ENCODE results near the gene TSPAN3.

TSPAN3 gene

DNA sequence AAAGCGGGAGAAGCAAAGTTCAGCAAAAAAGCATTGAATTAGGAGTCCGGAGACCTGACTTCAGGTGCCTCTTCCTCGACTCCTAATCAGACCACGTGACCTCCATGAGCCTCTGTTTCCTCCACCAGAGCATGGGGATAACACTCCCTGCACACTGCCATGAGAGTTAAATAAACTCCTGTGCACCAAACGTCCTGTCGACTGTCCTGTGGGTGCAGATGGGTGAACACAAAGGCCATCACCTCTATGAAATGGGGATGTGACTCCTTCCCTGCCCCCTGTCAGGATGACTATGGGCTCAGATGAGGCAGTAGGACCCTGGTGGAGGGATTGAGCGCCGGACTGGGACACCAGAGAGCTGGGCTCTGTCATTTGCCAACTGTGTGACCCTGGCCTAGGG is 13.5 kb upstream of the TSPAN3 start:
- Histone ChIP-seq H3K27ac (ENCODE audit: low read depth, low read length) (no peak overlapping the region), H3K9me3 (ENCODE audit: control insufficient read depth, insufficient read depth, low read depth, low read length) (no peaks in the 10 kb centered on the region), H3K36me3 (ENCODE audit: control insufficient read depth, insufficient read depth, low read length) (no peaks in the 10 kb centered on the region), H3K9ac (ENCODE audit: low read length) (no peak overlapping the region), H3K27me3 (ENCODE audit: control insufficient read depth, insufficient read depth, low read length) (no peaks in the 10 kb centered on the region), H3K4me3 (ENCODE audit: low read depth, low read length) (no peak overlapping the region), H3K4me1 (ENCODE audit: control insufficient read depth, insufficient read depth, low read length) (no peaks in the 10 kb centered on the region)

DNA sequence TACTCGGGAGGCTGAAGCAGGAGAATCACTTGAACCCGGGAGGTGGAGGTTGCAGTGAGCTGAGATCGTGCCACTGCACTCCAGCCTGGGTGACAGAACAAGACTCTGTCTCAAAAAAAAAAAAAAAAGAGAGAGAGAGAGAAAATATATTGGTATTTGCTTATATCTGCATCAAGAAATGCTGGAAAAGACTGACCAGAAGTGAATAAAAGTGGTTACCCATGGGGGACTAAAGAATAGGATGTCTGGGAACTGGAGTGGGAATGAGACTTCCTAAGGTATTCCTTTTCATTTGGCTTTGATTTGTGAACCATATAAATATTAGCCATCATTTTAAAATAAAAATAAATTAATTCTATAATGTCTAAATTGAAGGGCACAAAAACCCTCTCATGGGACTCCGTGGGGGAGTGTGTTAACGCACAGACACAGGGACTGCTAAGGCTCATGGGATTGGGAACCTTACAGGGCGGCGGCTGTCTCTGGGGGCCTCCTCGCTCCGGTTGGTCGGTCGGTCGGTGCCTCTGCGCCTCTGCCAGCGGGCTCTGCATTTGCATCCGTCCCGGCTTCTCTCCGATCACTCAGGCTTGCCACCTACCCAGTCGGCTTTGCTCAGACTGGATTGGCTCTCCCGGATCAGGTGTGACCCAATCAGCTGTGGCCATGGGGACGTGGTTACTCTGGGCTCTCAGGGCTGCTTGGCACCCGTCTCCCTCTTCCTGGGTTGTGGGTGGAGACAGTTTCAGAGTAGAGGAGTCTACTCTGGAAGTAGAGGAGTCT is 12.7 kb upstream of the TSPAN3 start:
- no peaks in the 10 kb centered on the region for H3K4me1 ChIP-seq (ENCODE audit: control insufficient read depth, insufficient read depth, low read length)
- H3K36me3 ChIP-seq (ENCODE audit: control insufficient read depth, insufficient read depth, low read length) = no peaks in the 10 kb centered on the region
- H3K27me3 ChIP-seq (ENCODE audit: control insufficient read depth, insufficient read depth, low read length) = no peaks in the 10 kb centered on the region
- 0 out of 2 replicates have a peak overlapping the region, but pooled peaks have one; percentile 2 for H3K4me3 ChIP-seq (ENCODE audit: low read depth, low read length)
- no peak overlapping the region for H3K9ac ChIP-seq (ENCODE audit: low read length)
- no peak overlapping the region for H3K27ac ChIP-seq (ENCODE audit: low read depth, low read length)
- H3K9me3 ChIP-seq (ENCODE audit: control insufficient read depth, insufficient read depth, low read depth, low read length) = no peaks in the 10 kb centered on the region

DNA sequence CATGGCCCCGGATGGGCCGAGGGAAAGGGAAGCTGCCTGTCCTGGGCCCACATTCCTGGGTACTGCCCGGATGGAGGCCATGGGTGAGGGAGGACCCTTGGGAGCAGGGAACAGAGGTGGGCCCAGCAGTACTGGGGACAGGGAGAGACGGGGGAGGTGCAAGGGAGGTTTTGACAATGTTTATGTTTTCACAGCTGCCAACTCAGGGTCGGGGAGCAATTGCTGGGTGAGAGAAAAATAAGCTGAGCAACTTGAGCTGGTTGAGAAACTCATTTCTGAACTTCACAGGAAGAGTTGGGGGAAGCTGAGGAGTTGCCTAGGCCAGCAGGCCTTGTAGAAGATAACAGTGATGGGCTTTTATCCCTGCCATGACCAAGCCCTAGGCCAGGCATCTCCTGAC is 11.1 kb upstream of the TSPAN3 start:
- Histone ChIP-seq H3K36me3 (ENCODE audit: control insufficient read depth, insufficient read depth, low read length) (no peaks in the 10 kb centered on the region), H3K27ac (ENCODE audit: low read depth, low read length) (no peak overlapping the region), H3K27me3 (ENCODE audit: control insufficient read depth, insufficient read depth, low read length) (no peaks in the 10 kb centered on the region), H3K4me1 (ENCODE audit: control insufficient read depth, insufficient read depth, low read length) (no peaks in the 10 kb centered on the region), H3K9ac (ENCODE audit: low read length) (no peak overlapping the region), H3K9me3 (ENCODE audit: control insufficient read depth, insufficient read depth, low read depth, low read length) (no peaks in the 10 kb centered on the region), H3K4me3 (ENCODE audit: low read depth, low read length) (no peak overlapping the region)

GRCh38 chr15:77076323-77076915 is 5.5 kb upstream of the TSPAN3 start:
- no peaks in the 10 kb centered on the region for H3K27me3 ChIP-seq (ENCODE audit: control insufficient read depth, insufficient read depth, low read length)
- no peaks in the 10 kb centered on the region for H3K9me3 ChIP-seq (ENCODE audit: control insufficient read depth, insufficient read depth, low read depth, low read length)
- H3K36me3 ChIP-seq (ENCODE audit: control insufficient read depth, insufficient read depth, low read length) = no peaks in the 10 kb centered on the region
- no peak overlapping the region for H3K9ac ChIP-seq (ENCODE audit: low read length)
- H3K27ac ChIP-seq (ENCODE audit: low read depth, low read length) = no peak overlapping the region
- no peak overlapping the region for H3K4me3 ChIP-seq (ENCODE audit: low read depth, low read length)
- H3K4me1 ChIP-seq (ENCODE audit: control insufficient read depth, insufficient read depth, low read length) = peaks cover 2% of the 10 kb centered on the region; the same call in 1 of the 2 replicates

- Histone ChIP-seq H3K9me3 (ENCODE audit: control insufficient read depth, insufficient read depth, low read depth, low read length) (no peaks in the 10 kb centered on the region), H3K4me1 (ENCODE audit: control insufficient read depth, insufficient read depth, low read length) (peaks cover 6% of the 10 kb centered on the region), H3K36me3 (ENCODE audit: control insufficient read depth, insufficient read depth, low read length) (no peaks in the 10 kb centered on the region), H3K27me3 (ENCODE audit: control insufficient read depth, insufficient read depth, low read length) (no peaks in the 10 kb centered on the region), H3K27ac (ENCODE audit: low read depth, low read length) (no peak overlapping the region), H3K9ac (ENCODE audit: low read length) (no peak overlapping the region), H3K4me3 (ENCODE audit: low read depth, low read length) (no peak overlapping the region)
Measured at GRCh38 chr15:77075528-77075927, 4.6 kb upstream of the TSPAN3 start.

- no peak overlapping the region for H3K9ac ChIP-seq (ENCODE audit: low read length)
- H3K4me1 ChIP-seq (ENCODE audit: control insufficient read depth, insufficient read depth, low read length) = peaks cover 12% of the 10 kb centered on the region
- no peaks in the 10 kb centered on the region for H3K36me3 ChIP-seq (ENCODE audit: control insufficient read depth, insufficient read depth, low read length)
- no peak overlapping the region for H3K27ac ChIP-seq (ENCODE audit: low read depth, low read length)
- no peaks in the 10 kb centered on the region for H3K27me3 ChIP-seq (ENCODE audit: control insufficient read depth, insufficient read depth, low read length)
- H3K9me3 ChIP-seq (ENCODE audit: control insufficient read depth, insufficient read depth, low read depth, low read length) = no peaks in the 10 kb centered on the region
- H3K4me3 ChIP-seq (ENCODE audit: low read depth, low read length) = no peak overlapping the region
Measured at GRCh38 chr15:77074350-77074749, 3.4 kb upstream of the TSPAN3 start.

DNA sequence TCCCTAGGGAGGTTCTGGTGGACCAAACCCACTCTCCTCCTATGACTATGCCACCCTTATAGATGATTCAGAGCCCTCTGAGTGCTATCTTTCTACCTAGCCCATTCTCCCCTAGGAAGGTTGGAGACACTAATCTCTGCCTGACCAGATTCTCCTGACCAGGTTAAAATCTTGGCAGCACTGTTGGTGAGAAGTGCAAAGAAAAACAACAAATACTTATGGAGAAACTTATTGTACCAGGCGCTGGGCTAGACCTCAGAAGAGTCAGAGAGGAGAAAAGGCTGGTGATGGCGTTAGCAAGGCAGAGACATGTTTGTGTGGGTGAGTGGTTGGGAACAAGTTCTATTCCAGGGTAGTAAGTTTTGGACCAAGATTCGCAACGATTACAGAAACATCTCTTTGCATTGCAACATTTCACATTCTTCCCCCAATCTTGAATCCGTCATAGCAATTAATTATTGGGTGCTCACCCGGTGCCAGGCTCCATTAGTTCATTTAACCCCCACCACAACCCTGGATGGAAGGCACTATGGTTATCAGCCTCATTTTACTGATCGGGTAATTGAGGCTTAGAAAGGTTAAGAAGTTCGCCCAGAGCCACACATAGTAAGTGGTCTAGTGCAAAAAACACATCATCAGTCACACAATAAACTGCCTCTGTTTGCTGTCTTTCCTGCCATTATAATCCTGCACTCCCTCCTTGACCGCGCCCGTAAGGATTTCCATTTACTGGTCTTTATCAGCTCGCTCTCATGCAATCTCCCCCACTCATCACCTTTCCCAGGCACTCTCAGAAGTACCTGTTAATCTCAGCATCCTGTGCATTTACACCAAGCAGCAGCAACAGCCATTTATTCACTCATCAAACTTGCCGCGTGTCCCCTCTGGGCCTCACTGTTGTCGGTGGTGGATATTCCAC is 655 bp upstream of the TSPAN3 start:
- Histone ChIP-seq H3K4me3 (ENCODE audit: low read depth, low read length) (peak overlapping the region; percentile 92; the same call in 1 of the 2 replicates), H3K4me1 (ENCODE audit: control insufficient read depth, insufficient read depth, low read length) (peaks cover 19% of the 10 kb centered on the region), H3K27me3 (ENCODE audit: control insufficient read depth, insufficient read depth, low read length) (no peaks in the 10 kb centered on the region), H3K9ac (ENCODE audit: low read length) (peak overlapping the region; percentile 92), H3K9me3 (ENCODE audit: control insufficient read depth, insufficient read depth, low read depth, low read length) (no peaks in the 10 kb centered on the region), H3K36me3 (ENCODE audit: control insufficient read depth, insufficient read depth, low read length) (peaks cover 3% of the 10 kb centered on the region; the same call in 1 of the 2 replicates), H3K27ac (ENCODE audit: low read depth, low read length) (no peak overlapping the region)

GRCh38 chr15:77070180-77070494 is 772 bp downstream of the TSPAN3 start:
- Histone ChIP-seq H3K9me3 (ENCODE audit: control insufficient read depth, insufficient read depth, low read depth, low read length) (no peaks in the 10 kb centered on the region), H3K27ac (ENCODE audit: low read depth, low read length) (peak overlapping the region; percentile 55; the same call in 1 of the 2 replicates), H3K27me3 (ENCODE audit: control insufficient read depth, insufficient read depth, low read length) (no peaks in the 10 kb centered on the region), H3K9ac (ENCODE audit: low read length) (peak overlapping the region; percentile 92), H3K4me3 (ENCODE audit: low read depth, low read length) (peak overlapping the region; percentile 92), H3K36me3 (ENCODE audit: control insufficient read depth, insufficient read depth, low read length) (peaks cover 3% of the 10 kb centered on the region; the same call in 1 of the 2 replicates), H3K4me1 (ENCODE audit: control insufficient read depth, insufficient read depth, low read length) (peaks cover 19% of the 10 kb centered on the region)

- H3K4me1 ChIP-seq (ENCODE audit: control insufficient read depth, insufficient read depth, low read length) = peaks cover 20% of the 10 kb centered on the region
- H3K9me3 ChIP-seq (ENCODE audit: control insufficient read depth, insufficient read depth, low read depth, low read length) = no peaks in the 10 kb centered on the region
- H3K27ac ChIP-seq (ENCODE audit: low read depth, low read length) = no peak overlapping the region
- peaks cover 3% of the 10 kb centered on the region; the same call in 1 of the 2 replicates for H3K36me3 ChIP-seq (ENCODE audit: control insufficient read depth, insufficient read depth, low read length)
- H3K4me3 ChIP-seq (ENCODE audit: low read depth, low read length) = peak overlapping the region; percentile 92
- no peaks in the 10 kb centered on the region for H3K27me3 ChIP-seq (ENCODE audit: control insufficient read depth, insufficient read depth, low read length)
- H3K9ac ChIP-seq (ENCODE audit: low read length) = peak overlapping the region; percentile 92
Measured at GRCh38 chr15:77069521-77070121, 1.3 kb downstream of the TSPAN3 start.

DNA sequence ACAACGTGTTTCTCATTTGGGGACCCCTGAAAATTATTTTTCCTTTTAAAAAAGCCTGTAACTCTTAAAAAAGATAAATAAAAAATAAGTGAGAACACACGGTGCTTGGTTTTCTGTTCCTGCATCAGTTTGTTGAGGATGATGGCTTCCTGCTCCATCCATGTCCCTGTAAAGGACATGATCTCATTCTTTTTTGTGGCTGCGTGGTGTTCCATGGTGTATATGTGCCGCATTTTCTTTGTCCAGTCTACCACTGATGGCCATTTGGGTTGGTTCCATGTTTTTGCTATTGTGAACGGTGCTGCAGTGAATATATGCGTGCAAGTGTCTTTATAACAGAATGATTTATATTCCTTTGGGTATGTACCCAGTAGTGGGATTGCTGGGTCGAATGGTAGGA is 2.3 kb downstream of the TSPAN3 start:
- Histone ChIP-seq H3K9ac (ENCODE audit: low read length) (no peak overlapping the region), H3K4me3 (ENCODE audit: low read depth, low read length) (no peak overlapping the region), H3K4me1 (ENCODE audit: control insufficient read depth, insufficient read depth, low read length) (peaks cover 24% of the 10 kb centered on the region)

More for the DNA sequence above, 2.3 kb downstream of the TSPAN3 start:
- no peaks in the 10 kb centered on the region for H3K9me3 ChIP-seq (ENCODE audit: control insufficient read depth, insufficient read depth, low read depth, low read length)
- H3K36me3 ChIP-seq (ENCODE audit: control insufficient read depth, insufficient read depth, low read length) = peaks cover 3% of the 10 kb centered on the region; the same call in 1 of the 2 replicates
- no peaks in the 10 kb centered on the region for H3K27me3 ChIP-seq (ENCODE audit: control insufficient read depth, insufficient read depth, low read length)
- H3K27ac ChIP-seq (ENCODE audit: low read depth, low read length) = no peak overlapping the region
